IPS-15b (cell line): ENCODE results near the gene NCKAP5L.

ENCODE experiments used
- H3K27me3 ChIP-seq: one replicate; pipeline ENCODE4 v1.6.1; 2013; ENCODE audit warnings: low read length; ENCODE audit not compliant: control insufficient read depth, insufficient read depth
- H3K36me3 ChIP-seq: one replicate; pipeline ENCODE4 v1.6.1; 2013; ENCODE audit warnings: low read length; ENCODE audit not compliant: control insufficient read depth, insufficient read depth
- H3K4me1 ChIP-seq: one replicate; pipeline ENCODE4 v1.6.1; 2013; ENCODE audit warnings: mild to moderate bottlenecking, low read length; ENCODE audit not compliant: control insufficient read depth, insufficient read depth
- H3K4me3 ChIP-seq: one replicate; pipeline ENCODE4 v1.5.1; 2013; ENCODE audit warnings: low read depth, low read length
- H3K9ac ChIP-seq: one replicate; pipeline ENCODE4 v1.6.1; 2013; ENCODE audit warnings: low read depth, mild to moderate bottlenecking, low read length
- H3K9me3 ChIP-seq: one replicate; pipeline ENCODE4 v1.6.1; 2013; ENCODE audit warnings: mild to moderate bottlenecking, low read length; ENCODE audit not compliant: control insufficient read depth, insufficient read depth

NCKAP5L gene

DNA sequence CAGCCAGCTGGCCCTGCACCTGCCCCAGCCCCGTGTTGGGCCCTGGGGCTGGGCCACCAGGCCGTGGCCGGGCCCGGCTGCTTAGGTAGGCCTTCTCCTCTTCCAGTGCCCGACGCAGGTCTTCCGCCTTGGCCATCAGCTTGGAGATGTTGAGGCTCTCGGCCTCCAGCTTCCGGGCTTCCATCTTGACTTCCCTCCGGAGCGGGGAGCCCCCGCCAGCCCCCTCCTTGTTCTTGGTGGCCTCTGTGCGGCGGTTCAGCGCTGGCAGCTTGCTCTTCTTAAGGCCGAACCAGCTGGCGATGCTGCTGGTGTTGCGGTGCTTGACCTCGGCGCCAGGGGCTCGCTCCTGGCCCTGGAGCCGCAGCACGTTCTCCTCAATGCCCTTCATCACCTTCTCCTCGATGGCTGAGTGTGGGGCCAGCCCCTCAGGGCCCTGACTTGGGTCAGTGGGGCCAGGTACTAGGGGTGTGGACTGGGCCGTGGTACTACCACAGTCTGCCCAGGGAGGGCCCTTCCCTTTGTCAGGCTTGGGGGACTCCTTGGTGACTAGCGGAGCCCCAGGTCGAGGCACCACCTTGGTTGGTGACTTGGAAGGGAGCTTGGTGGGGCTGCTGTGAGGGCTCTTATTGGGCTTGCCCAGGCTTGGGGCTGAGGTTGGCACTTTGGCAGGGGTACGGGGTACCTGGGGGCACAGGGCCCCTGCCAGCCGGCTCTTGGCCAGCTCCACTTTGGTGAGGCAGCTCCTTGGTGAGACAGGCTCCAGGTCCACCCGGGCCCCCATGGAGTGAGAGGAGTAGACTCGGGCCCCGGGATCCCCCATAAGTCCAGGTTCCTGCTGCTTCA is 33.2 kb downstream of the NCKAP5L start:
- Histone ChIP-seq H3K9me3 (no peaks in the 10 kb centered on the region), H3K4me1 (no peaks in the 10 kb centered on the region), H3K9ac (no peak overlapping the region), H3K27me3 (no peaks in the 10 kb centered on the region), H3K36me3 (peaks cover 22% of the 10 kb centered on the region), H3K4me3 (no peak overlapping the region)

- peaks cover 21% of the 10 kb centered on the region for H3K36me3 ChIP-seq
- no peaks in the 10 kb centered on the region for H3K27me3 ChIP-seq
- H3K4me3 ChIP-seq, result no peak overlapping the region
- no peaks in the 10 kb centered on the region for H3K4me1 ChIP-seq
- H3K9ac ChIP-seq, result no peak overlapping the region
- H3K9me3 ChIP-seq, result no peaks in the 10 kb centered on the region
Observed at GRCh38 chr12:49794021-49794420, 34.2 kb downstream of the NCKAP5L start.

DNA sequence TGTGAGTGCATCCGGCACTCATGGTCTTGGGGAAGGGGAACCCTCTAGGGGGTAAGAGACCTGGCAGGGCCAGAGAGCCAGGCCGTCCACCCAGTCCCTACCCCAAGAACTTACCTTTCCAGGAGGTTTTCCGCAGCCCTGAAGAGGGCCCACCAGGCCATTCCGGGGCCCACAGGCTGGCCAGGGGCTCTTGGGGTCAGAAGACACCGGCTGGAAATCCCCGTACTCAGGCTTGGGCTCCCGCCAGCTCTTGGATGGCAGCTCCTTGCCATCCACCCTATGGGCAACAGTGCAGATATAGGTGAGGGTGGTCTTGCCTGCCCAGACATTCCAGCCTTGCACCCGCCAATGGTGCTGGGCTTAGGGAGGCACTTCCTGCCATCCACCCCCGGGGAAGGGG is 34.6 kb downstream of the NCKAP5L start:
- no peaks in the 10 kb centered on the region for H3K9me3 ChIP-seq
- H3K9ac ChIP-seq, result no peak overlapping the region
- no peaks in the 10 kb centered on the region for H3K4me1 ChIP-seq
- no peak overlapping the region for H3K4me3 ChIP-seq
- peaks cover 21% of the 10 kb centered on the region for H3K36me3 ChIP-seq
- no peaks in the 10 kb centered on the region for H3K27me3 ChIP-seq

DNA sequence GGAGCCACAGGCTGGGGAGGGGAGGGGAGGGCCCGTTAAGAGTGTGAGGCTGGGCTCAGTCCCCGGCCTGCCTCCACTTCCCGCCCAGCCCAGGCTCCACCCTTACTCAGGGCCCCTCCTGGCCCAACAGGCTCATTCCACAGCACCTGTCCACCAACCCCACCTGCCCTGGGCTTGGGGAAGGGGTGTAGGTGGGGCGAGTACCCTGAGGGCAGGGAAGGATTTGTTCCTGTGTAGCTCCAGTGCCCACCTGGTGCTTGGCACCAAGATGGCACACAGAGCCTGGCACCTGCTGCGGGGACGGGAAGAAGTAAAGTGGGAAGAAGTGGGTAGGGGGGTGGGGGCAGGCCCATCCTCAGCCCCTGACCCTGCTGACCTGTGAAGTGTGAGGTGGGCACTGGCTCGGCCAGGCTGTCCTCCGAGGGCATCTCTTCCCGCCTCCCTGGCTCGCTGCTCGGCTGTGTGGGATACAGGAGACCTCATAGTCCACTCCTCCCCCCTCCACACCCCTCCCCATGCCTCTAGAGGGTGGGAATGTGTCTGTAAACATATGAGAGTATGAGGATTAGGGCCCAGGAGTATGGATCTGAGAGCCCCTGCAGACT is 35.1 kb downstream of the NCKAP5L start:
- Histone ChIP-seq H3K9me3 (no peaks in the 10 kb centered on the region), H3K36me3 (peaks cover 17% of the 10 kb centered on the region), H3K4me3 (no peak overlapping the region), H3K27me3 (no peaks in the 10 kb centered on the region), H3K4me1 (no peaks in the 10 kb centered on the region), H3K9ac (no peak overlapping the region)

GRCh38 chr12:49792181-49792970 is 35.8 kb downstream of the NCKAP5L start:
- no peak overlapping the region for H3K4me3 ChIP-seq
- H3K9ac ChIP-seq, result no peak overlapping the region
- no peaks in the 10 kb centered on the region for H3K9me3 ChIP-seq
- no peaks in the 10 kb centered on the region for H3K4me1 ChIP-seq
- peaks cover 12% of the 10 kb centered on the region for H3K36me3 ChIP-seq
- no peaks in the 10 kb centered on the region for H3K27me3 ChIP-seq

- Histone ChIP-seq H3K27me3 (no peaks in the 10 kb centered on the region), H3K36me3 (peaks cover 10% of the 10 kb centered on the region), H3K4me3 (no peak overlapping the region), H3K4me1 (no peaks in the 10 kb centered on the region), H3K9ac (no peak overlapping the region), H3K9me3 (no peaks in the 10 kb centered on the region)
Observed at GRCh38 chr12:49791700-49792099, 36.5 kb downstream of the NCKAP5L start.

- peaks cover 10% of the 10 kb centered on the region for H3K36me3 ChIP-seq
- no peaks in the 10 kb centered on the region for H3K4me1 ChIP-seq
- H3K4me3 ChIP-seq, result no peak overlapping the region
- H3K9ac ChIP-seq, result no peak overlapping the region
- no peaks in the 10 kb centered on the region for H3K9me3 ChIP-seq
- no peaks in the 10 kb centered on the region for H3K27me3 ChIP-seq
Observed at GRCh38 chr12:49790741-49791555, 37.3 kb downstream of the NCKAP5L start.

- Histone ChIP-seq H3K9ac (no peak overlapping the region), H3K9me3 (no peaks in the 10 kb centered on the region), H3K4me1 (no peaks in the 10 kb centered on the region), H3K4me3 (no peak overlapping the region), H3K36me3 (peaks cover 6% of the 10 kb centered on the region), H3K27me3 (no peaks in the 10 kb centered on the region)
Observed at GRCh38 chr12:49789992-49790391, 38.2 kb downstream of the NCKAP5L start.

DNA sequence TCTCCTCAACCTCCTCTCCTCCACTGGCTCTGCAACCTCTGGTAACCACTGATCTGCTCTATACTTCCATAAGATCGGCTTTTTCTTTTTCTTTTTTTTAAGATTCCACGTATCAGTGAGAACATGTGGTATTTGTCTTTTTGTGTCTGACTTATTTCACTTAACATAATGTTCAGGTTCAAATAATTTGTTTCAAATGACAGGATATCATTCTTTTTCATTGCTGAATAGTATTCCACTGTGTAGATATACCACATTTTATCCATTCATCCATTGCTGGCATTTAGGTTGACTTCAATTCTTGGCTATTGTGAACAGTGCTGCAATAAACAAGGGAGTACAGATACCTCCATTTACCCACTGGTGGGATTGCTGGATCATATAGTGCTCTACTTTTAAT is 40.5 kb downstream of the NCKAP5L start:
- no peaks in the 10 kb centered on the region for H3K27me3 ChIP-seq
- H3K4me3 ChIP-seq, result no peak overlapping the region
- H3K36me3 ChIP-seq, result peaks cover 4% of the 10 kb centered on the region
- no peaks in the 10 kb centered on the region for H3K4me1 ChIP-seq
- H3K9ac ChIP-seq, result no peak overlapping the region
- H3K9me3 ChIP-seq, result no peaks in the 10 kb centered on the region

GRCh38 chr12:49784756-49785409 is 43.3 kb downstream of the NCKAP5L start:
- Histone ChIP-seq H3K4me3 (no peak overlapping the region), H3K9me3 (no peaks in the 10 kb centered on the region), H3K9ac (no peak overlapping the region), H3K36me3 (no peaks in the 10 kb centered on the region), H3K4me1 (no peaks in the 10 kb centered on the region), H3K27me3 (peaks cover 3% of the 10 kb centered on the region)
